HG02588 (cell line): Measurements from ENCODE around the gene ENTPD6.
A peak's percentile ranks its signal among the peaks of the same experiment; 100 is the strongest.

Source experiments
- ATAC-seq: cut with Tn5 transposase; IDR thresholded peaks from one replicate; pipeline ENCODE4 v1.9.1; 2021; ENCODE audit warnings: mild to moderate bottlenecking, moderate library complexity; ENCODE audit not compliant: unreplicated experiment

The ENTPD6 gene

DNA sequence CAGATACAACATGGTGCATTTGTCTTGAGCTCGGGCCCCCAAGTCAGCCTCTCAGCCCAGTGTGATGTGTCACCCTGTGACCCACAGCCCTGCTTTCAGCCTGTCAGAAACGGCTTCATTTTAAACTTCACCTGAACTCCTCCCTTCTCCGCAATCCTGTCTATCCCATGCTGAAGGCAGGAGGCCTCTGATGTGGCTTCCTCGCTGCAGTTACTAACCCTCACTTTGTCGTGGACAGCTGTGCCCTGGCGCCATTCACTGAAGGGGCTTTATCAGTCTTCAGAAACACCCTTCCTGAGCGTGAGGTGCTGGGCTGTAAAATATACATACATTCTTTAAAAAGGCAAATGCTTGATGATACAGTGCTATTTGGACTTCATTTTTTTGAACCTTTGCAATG, 7.9 kb upstream of the ENTPD6 start:
- ATAC-seq: no peak

DNA sequence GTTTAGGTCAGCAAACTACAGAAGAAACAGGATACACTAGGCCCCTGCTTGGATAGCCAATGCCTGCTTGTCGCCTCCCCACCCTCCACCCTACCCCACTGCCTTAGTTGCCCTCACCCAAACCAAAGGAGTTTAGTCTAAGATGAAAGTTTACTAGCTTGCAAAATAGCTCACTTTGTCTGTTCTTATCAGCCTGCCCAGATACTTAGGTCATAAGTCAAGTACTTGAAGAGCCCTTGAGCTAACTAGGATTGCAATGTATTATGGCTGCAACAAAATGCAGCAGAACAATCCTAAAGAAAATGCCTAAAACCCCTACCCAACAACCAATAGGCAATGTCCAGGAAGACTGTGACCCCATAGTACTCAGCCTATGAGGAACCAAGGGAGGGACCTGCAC, 7.3 kb upstream of the ENTPD6 start:
- no peak for ATAC-seq

DNA sequence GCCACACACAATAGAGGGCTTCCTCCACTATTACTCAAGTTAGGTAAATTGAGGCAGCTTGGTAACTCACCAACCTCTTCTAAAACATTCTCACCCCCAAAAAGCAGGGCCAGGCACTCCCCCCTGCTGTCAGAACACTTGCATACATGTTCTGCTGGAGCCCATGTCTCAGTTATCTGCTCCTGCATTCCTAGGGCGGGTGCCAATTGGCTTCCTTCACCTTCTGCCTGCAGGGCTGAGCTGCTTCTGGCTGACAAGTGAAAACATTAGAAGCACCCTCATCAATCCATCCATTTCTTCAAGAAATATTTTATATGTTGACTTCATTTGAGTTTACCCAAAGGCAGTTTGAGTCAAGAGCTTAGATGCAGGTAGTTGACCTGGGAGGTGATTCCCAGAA, 4.5 kb upstream of the ENTPD6 start:
- ATAC-seq: no peak

DNA sequence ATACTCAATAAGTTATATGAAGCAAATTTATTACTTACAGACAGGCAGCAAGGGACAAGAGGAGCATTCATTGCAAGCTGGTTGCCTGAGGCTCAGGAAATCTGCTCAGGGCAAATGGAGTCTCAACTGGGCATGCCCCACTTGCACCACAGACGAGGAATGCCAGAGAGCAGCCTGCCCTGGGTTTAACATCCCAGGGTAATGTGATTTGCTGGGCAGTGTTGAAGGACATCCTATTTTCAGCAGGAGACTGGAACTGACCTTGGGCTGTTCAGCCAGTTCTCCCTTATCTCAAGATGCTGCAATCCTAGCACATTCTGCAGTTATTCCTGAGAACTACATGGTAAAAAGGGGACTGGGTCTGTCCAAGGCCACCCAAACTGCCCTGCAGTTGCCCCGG, 3.8 kb upstream of the ENTPD6 start:
- no peak for ATAC-seq

DNA sequence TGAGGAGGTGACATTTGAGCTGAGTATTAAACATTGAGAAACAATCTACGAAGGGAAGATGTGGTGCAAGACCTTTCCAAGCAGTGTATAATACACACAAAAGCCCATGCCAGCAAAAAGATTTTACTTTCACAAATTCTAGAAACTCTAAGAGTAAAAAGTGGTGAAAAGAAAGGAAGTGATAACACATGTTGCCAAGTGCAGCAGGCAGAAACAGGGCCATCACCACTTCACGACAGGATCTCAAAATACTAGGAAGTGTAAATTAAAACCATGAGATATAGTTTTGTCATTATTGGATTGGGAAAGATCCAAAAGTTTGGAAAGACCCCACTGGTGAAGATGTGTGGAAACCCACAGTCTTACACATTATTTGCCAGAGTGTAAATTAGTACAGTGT, 1.7 kb upstream of the ENTPD6 start:
- ATAC-seq: no peak

DNA sequence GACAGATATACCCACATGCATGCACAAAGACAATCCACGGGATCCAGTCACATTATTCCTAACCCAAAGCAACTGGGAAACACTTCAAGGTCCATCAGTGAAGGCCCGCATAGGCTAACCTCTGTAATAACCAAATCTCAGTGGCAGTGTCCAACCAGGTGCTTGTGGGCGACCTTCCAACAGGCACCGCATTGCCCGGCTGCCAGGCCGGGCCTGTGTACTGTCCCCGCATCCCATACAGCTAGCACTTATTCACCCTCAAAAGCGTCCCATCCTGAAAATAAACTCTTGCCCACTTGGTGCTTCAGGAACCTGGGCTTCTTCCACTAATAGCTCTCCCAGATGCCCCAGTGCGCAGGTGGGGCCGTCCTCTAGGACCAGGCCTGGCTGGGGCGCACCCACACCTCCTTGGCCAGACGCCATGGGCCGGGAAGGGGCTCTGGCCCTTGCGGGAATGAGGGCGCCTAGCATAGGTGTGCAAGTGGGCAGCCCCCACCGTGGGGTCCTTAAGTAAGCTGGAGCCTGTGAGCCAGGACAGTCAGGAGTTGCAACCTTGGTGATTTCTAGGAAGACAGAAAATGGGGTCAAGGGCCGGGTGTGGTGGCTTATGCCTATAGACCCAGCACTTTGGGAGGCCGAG, 1.1 kb upstream of the ENTPD6 start:
- no peak for ATAC-seq

DNA sequence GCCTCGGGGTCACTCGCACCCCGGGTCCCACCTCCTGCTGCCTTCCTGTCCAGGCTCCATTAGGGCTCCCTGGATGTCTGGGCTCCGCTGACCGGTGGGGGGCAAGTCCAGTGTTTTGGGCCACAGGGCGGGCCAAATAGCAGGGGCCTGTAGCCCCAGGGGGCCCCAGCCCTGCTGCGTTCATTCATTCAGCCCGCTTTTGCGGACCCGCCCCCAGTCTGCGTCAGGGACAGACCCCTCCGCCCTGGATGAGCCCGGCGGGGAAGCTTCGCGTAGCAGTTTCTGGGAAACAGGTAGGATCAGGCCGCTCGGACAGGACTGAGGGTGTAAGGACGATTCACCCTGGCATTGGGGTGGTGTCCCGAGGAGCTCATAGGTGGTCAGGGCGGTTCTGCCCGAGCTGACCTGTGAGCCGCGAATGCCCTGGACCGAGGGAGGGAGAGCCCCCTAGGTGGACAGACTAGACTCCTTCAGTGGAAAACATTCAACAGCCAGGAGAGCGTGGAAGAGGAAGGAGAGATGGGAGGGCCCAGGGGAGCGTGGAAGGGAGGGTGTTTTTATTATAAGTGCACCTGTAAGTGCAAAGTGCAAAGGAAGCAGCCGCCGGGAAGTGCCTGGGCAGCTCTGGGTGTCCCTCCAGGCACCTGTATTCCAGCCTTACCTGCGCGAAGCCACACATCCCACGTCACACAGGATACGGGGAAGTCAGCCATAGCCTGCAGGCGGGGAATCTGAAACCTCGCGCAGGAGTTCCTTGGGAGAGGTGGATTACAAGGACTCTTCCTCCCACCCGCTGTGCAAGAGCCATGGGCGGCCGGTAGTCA, 662 bp downstream of the ENTPD6 start:
- peak; percentile 19 for ATAC-seq

DNA sequence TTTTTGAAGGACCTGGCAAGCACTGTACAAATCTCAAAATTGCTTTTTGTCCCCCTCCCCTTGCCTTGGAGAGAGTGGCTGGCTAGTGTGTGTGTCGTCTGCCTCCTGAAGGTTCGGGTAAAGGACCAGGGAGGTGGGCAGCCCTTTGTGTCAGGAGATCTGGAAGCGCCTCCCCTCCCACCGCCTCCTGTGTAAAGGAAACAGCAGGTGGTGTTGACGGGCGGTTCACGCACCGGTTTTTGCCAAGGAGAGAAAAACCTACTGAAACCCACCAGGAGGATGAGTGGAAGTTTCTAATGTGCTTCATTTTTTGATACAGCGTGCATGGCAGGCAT, 1.2 kb downstream of the ENTPD6 start:
- ATAC-seq: no peak

DNA sequence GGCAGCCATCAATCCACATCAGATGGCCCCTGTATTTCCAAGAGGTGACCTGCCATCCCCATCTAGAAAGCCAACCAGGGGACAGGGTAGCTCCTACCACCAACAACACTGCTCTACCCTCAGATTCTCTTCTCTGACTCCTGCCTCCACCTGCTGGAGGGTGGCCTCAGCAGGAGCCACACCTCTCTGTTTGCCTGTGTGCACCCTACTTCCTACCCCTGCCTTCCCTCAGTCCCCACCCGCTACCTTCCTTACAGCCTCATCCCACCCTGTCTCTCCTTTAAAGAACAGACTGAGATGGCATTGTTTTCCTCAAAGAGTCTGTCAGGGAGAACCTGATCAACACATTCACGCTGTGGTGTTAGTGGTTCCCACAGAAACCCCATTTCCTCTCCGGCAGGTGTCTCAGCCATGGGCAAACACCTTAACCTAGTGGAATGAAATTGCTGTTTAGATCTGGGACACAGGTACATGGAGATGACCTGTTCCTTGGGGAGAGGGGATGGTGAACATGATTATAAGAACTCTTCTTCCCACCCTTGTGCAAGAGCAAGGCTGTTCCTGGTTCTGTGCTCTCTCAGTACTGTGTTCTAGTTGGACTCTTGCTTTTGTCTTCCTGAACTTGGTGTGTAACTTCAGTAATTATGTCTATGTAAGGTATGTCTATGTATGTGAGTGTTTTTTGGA, 1.8 kb downstream of the ENTPD6 start:
- no peak for ATAC-seq

DNA sequence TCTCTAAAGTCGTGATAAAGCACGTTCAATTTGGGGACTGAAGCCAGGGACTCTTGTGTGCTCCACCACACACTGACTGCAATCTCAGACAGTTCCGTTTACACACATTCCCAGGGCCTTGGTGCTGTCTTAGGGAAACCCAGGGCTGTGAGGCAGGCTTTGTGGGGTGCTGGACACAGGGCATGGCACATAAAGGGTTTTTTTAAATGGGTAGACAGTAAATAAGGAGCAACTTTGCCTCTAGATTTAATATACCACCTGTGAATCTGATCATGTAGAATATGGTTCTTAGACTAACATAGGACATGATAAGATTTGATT, 2.3 kb downstream of the ENTPD6 start:
- no peak for ATAC-seq

DNA sequence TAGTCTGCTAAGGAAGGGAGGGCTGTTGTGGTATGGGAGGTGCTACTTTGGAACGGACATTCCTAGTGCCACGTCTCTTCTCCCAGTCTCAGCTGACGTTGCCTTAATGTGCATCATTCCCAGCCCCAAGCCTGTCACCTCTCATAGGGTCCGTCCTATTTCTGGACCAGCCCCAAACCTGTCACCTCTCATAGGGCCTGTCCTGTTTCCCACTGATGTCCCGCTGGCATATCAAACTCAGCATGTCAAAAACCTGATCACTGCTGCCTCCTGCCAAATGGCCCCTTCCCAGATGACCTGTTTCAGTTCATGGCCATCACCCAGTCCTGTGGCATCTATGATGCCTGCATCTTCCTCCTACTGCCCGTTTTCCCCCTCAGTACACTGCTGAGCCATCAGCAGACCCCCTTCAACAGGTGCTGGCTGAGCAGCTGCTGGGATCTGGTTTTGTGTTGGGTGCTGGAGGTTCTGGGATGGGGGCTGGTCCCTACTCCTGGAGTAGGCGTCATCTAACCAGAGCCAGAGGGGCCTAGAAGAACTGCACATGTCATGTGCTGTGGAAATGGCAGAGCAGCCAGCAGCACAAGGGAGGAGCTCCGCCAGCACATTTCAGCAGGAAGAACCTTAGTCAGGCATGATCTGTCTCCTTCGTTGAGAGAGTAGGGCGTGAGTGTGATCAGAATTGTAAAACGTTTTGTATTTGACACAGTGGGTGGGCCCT, 3.3 kb downstream of the ENTPD6 start:
- no peak for ATAC-seq

DNA sequence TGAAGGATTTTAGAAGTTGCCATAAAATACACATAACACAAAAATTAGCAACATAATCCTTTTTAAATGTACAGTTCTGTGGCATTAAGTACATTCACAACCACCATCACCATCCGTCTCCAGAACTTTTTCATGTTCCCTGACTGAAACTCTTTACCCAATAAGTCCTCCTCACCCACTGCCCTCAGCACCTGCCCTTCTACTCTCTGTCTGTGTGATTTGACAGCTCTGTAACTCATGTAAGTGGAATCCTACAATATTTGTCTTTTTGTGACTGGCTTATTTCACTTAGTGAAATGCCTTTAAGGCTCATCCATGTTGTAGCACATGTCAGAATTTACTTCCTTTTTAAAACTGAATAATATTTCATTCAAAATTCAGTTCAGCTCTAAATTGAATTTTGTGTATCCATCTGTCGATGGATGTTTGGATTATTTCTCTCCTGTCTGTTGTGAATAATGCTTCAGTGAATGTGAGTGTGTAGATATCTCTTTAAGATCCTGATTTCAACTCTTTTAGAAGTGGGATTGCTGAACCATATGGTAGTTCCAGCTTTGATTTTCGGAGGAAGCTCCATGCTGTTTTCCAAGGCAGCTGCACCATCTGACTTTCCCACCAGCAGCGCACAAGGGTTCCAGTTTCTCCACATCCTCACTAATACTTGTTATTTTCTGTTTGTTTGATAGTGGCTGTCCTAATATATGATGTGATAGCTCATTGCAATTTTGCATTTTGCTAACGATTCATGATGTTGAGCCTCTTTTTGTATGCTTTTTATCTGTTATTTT, 4.2 kb downstream of the ENTPD6 start:
- ATAC-seq: no peak

DNA sequence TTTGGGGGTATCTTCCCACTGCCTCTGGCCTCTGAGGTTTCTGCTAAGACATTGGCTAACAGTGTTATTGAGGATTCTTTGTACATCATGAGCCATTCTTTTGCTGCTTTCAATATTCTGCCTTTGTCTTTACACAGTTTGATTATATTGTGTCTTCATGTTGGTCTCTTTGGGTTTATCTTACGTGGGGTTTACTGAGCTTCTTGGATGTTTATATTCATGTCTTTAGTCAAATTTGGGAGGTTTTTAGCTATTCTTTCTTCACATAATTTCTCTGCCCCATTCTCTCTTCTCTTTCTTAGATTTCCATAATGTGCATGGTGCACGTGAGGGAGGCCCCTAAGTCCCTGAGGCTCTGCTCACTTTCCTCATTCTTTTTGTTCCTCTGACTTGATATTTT, 7.6 kb downstream of the ENTPD6 start:
- no peak for ATAC-seq

DNA sequence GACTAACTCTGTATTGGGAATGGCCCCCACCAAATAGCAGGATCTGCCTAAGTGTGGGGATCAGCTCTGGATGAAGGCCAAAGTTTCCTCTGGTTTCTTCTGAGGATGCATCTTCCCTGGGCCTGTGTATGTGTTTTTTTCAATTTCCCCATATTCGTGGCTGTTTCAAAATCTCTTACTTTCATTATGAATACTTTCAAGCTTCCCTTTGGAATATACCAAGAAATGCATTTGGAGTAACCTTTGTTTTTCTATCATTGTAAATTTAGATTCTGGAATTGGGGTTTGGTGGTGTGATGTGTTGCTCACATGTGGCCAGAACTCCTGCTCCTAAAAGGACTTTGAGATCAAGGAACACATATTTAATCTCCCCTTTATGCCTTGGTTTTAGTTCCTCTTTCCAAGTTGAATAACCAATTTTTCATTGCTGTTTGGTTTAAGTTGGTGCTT, 8.4 kb downstream of the ENTPD6 start:
- ATAC-seq: no peak

DNA sequence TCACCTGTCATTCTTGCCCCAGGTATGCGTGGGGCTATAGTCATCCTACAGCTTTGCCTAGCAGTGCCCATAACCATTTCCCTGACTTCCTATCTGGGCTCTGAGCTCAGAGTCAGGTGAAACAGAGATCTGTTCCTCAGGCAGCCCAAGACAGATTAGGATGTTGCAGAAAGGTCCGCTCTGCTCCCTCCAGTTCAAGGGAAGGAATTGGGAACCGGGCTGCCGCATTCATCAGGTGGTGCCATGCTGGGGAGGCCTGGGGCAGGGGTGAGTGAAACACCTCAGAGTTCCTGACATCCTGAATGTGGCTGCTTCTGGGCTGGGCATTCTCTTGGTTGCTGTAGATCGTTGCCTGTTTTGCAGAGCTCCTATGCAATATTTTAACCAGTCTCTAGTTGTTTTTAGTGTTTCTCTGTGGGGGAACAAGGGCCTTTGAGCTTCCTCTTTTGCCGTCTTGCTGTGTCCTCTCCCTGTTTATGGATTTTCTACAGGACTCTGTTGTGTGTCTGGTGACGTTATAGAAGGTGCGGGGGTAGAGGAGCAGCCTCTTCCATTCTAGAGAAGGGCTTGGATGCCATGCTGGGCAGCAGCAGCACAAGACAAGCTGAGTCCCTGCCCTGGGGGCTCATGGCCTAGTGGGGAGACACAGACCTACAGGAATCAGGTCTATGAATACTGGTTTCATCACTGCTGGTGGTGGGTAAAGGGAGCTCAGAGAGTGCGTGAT, 9.2 kb downstream of the ENTPD6 start:
- no peak for ATAC-seq

DNA sequence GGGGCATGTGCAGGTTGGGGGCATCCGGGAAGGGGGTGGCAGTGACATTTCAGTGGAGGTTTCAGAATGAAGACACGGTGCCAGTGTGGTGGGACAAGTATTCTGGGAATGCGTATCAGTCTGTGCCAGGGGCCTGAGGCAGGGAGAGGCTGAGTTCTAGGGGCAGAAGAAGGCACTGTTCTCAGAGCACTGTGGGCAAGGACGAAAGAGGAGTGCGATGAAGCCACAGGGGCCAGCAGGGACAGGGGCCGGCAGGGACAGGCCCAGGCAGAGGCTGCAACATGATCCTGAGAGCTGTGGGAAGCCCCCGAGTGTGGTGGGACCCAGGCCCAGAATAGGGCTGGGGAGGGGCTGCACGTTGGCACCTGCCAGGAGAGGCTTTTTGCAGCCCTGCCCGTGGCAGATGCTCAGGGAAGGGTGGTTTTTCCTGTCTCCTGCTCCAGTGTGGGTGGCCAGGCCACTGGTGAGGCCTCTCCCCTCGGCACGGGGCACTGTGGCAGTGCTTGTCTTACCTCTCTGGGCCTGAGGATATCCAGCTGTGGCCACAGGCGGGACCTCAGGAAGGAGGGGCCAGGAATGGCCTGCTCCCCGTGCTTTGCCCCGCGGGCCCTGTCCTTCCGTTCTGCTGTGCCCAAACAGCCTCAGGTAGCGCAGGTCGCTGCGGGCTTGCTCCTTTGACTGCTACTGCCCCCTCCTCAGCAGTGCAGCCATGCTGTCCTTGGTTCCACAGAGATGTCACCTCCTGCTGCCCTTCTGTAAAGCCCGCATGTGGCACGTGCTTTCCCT, 10.0 kb downstream of the ENTPD6 start:
- ATAC-seq: no peak

DNA sequence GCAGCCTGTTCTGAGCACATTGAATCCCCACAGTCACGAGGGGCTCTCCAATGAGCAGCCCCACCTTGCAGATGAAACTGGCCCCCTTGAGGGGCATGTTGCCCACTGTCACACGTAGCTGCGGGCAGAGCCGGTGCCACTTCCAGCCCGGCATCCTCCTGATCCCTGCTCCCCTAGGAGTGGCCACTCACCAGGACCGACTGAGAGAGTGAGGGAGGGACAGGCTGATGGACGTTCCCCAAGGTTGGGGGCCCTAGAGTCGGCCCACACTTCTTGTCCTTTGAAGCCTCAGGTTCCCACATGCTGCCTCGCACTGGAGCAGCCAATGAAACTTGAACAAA, 10.5 kb downstream of the ENTPD6 start:
- no peak for ATAC-seq

DNA sequence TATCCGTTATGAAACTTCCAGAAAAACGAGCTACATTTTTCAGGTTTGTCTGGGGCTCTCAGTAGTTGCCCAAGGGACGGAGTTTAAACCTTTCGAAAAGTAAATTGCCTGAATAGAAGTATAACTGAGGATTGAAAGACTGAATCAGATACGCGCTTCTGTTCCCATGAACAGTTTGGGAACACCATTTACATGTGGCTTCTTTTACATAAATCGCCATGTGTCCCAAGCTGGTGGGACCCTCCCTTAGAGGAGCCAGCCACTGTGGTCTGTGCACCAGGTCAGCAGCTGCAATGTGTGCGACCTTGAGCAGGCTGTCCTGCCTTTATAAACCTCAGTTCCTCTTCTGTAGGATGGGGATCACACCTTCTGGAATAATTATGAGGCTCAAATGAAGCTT, 11.0 kb downstream of the ENTPD6 start:
- no peak for ATAC-seq

DNA sequence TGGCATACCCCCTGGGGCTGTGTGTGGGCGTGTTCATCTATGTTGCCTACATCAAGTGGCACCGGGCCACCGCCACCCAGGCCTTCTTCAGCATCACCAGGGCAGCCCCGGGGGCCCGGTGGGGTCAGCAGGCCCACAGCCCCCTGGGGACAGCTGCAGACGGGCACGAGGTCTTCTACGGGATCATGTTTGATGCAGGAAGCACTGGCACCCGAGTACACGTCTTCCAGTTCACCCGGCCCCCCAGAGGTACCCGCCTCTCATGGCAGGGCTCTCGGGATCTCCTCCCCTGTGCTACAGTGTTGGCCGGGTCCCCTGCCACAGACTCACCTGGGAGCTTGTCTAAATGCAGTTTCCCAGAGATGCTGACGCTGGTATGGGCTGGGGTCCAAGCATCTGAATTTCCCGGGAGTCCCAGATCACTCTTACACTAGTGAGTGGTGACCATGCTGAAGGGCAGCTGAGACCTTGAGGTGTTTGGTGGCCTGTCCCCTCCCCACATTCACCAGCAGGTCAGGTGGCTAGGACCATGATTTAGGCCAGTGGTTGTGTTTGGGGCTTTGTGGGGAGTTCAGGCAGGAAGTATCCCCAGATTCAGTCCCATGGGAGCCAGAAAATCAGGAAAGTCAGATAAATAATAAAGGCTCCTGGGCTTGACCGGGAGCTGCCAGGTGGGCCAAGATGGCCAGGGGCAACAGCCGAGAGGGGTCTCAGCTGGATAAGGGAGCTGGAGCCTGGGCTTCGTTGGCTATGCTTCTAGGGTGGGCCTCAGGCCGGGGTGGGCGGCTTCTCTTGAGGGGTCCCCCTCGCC, 11.8 kb downstream of the ENTPD6 start:
- ATAC-seq: no peak
